Right atrium auricular region (tissue), 2 donors: ENCODE results near the gene ITGA6. TPM values are rescaled to one million over a fixed set of nuclear protein-coding genes. Genes with fewer than 3 reads are reported as not detected.

Experiments used
- DNase-seq: peaks from one replicate; pipeline ENCODE4 v3.0.0-alpha.2; 2019; ENCODE audit warnings: low spot score
- H3K27ac ChIP-seq, 2 donors: fragments of 200-600 bp; sonication (generic); 1 replicate in 1 of 2; 2 replicates in 1 of 2; pipeline ENCODE4 v1.5.1; 2016 to 2019
- H3K27me3 ChIP-seq, 2 donors: fragments of 200-600 bp; sonication (generic); one replicate each; pipeline versions ENCODE4 v1.5.1 to v1.6.0; 2017 to 2019
- H3K36me3 ChIP-seq: fragments of 200-600 bp; sonication (generic); one replicate; pipeline ENCODE4 v1.5.1; 2016
- H3K4me1 ChIP-seq, 2 donors: fragments of 200-600 bp; sonication (generic); one replicate each; pipeline versions ENCODE4 v1.5.1 to v1.6.0; 2017 to 2019
- H3K4me3 ChIP-seq, 2 donors: fragments of 200-600 bp; sonication (generic); 1 replicate in 1 of 2; 2 replicates in 1 of 2; pipeline ENCODE4 v1.5.1; 2017 to 2019; ENCODE audit warnings: mild to moderate bottlenecking in 1 of 2, moderate library complexity in 1 of 2
- H3K9me3 ChIP-seq, 2 donors: fragments of 200-600 bp; sonication (generic); one replicate each; pipeline ENCODE4 v1.5.1; 2019
- total RNA-seq, 2 donors: library from RNA; depleted of rRNA; stranded (reverse); fragments of >200 nt; gene quantifications; one replicate each; pipeline ENCODE4 v1.1.0, GENCODE V29; 2016
- TF ChIP-seq, protein P1 (sequence below), 2 donors: fragments of 200-600 bp; sonication (generic); IDR thresholded peaks; one replicate each; pipeline ENCODE4 v1.5.1; 2019; ENCODE audit warnings: antibody characterized with exemption in 2 of 2

ITGA6 gene
- total RNA-seq, 2 donors from 2014 or later = 31.2 to 54.3 TPM

GRCh38 chr2:172433144-172433543, 5.8 kb downstream of the ITGA6 start:
- no peak for DNase-seq
- TF ChIP-seq, protein P1, sequence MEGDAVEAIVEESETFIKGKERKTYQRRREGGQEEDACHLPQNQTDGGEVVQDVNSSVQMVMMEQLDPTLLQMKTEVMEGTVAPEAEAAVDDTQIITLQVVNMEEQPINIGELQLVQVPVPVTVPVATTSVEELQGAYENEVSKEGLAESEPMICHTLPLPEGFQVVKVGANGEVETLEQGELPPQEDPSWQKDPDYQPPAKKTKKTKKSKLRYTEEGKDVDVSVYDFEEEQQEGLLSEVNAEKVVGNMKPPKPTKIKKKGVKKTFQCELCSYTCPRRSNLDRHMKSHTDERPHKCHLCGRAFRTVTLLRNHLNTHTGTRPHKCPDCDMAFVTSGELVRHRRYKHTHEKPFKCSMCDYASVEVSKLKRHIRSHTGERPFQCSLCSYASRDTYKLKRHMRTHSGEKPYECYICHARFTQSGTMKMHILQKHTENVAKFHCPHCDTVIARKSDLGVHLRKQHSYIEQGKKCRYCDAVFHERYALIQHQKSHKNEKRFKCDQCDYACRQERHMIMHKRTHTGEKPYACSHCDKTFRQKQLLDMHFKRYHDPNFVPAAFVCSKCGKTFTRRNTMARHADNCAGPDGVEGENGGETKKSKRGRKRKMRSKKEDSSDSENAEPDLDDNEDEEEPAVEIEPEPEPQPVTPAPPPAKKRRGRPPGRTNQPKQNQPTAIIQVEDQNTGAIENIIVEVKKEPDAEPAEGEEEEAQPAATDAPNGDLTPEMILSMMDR (IDR thresholded peaks at IDR 0.05) = no peak
- Histone ChIP-seq H3K27me3 (no peaks in the 10 kb centered on the region), H3K4me3 (no peak overlapping the region), H3K9me3 (no peaks in the 10 kb centered on the region), H3K27ac (no peak overlapping the region), H3K36me3 (no peaks in the 10 kb centered on the region), H3K4me1 (peaks cover 0 to 43% of the 10 kb centered on the region in 2 donors)

DNA sequence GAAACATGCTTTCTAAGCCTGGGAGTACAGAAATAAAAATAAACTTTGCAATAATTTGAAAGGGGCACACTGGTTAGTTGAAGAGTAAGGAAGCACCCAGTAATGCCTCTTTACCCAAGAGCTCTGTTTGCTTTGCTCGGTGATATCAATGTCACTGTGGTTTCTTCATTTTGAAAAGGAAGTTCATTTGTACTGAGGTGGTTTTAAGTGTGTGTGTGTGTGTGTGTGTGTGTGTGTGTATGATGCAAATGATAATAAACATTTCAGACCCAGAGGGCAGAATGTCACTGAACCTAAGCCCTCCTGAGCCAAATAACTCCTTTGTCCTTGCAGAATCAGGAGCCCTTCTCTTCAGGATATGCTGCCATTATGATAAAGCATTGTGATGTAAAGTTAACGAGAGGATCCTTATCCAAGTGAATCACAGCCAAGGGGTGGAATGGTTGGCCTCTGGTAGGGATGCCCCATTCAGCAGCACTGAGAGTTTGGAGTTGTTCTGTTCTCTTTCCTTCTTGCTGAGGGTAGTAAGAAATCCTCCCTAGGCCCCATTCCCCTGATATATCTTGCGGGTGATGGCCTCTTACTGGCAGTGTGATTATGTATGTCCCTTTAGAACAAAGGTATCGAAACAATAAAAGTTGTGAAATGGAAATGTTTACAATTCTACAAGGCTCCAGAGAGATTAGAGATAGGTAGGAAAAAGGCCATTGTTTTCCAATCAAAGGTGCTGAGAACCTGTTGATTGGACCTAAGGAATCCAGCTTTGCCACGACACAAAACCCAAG, 7.6 kb downstream of the ITGA6 start:
- Histone ChIP-seq H3K9me3 (no peaks in the 10 kb centered on the region), H3K36me3 (no peaks in the 10 kb centered on the region), H3K27ac (no peak overlapping the region), H3K4me3 (no peak overlapping the region), H3K27me3 (no peaks in the 10 kb centered on the region), H3K4me1 (peaks cover 0 to 36% of the 10 kb centered on the region in 2 donors)
- TF ChIP-seq, protein P1 (IDR thresholded peaks at IDR 0.05) = no peak
- DNase-seq = no peak

- no peak overlapping the region for H3K27ac ChIP-seq
- H3K4me3 ChIP-seq = no peak overlapping the region
- H3K27me3 ChIP-seq = no peaks in the 10 kb centered on the region
- H3K9me3 ChIP-seq = no peaks in the 10 kb centered on the region
- peaks cover 0 to 36% of the 10 kb centered on the region in 2 donors for H3K4me1 ChIP-seq
- TF ChIP-seq, protein P1 (IDR thresholded peaks at IDR 0.05) = no peak
- H3K36me3 ChIP-seq = no peaks in the 10 kb centered on the region
- no peak for DNase-seq
These were observed 8.2 kb downstream of the ITGA6 start for GRCh38 chr2:172435606-172435911.

GRCh38 chr2:172436889-172437288, 9.5 kb downstream of the ITGA6 start:
- Histone ChIP-seq H3K9me3 (no peaks in the 10 kb centered on the region), H3K36me3 (no peaks in the 10 kb centered on the region), H3K4me1 (peaks cover 0 to 32% of the 10 kb centered on the region in 2 donors), H3K4me3 (no peak overlapping the region), H3K27me3 (no peaks in the 10 kb centered on the region), H3K27ac (no peak overlapping the region)
- TF ChIP-seq, protein P1 (IDR thresholded peaks at IDR 0.05) = no peak
- DNase-seq = no peak

DNA sequence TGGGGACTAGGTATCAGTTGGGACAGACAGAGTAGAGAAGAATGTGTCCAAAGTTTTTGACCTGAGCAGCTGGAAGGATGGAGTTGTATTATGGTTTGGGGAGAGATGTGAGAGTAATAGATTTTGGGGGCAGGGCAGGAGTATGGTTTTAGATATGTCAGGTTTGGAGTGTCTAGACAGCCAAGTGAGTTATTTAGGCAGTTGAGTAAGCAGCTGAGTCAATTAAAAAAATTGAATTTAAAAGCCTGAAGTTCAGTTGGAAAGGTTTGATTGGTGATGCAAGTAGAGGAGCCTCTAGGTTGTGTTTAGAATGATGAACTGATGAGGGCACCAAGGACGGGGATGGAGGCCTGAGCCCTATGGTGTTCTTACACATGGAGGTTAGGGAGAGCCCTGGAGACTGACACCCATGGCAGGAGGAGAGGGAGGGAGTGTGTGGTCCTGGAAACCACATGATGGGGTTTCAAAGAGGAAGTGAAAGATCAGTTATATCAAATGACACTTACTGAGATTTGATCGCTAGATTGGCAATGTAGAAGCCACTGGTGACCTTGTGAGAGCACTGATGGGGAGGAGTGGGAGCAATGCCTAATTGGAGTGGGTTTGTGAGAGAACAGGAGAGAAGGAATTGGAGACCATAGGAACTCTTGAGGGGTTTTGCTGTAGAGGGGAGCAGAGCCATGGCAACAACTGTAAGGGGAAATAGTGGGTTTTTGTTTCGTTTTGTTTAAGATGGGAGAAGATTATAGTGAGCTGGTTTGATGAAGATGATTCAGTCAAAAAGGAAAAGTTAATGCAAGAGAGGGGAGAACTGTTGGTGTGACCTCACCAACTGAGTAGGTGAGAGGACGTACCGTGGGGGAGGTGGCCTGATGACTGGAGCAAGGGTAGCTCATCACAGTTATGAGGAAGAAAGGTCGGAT, 10.3 kb downstream of the ITGA6 start:
- TF ChIP-seq, protein P1 (IDR thresholded peaks at IDR 0.05) = no peak
- H3K27ac ChIP-seq = no peak overlapping the region
- H3K4me3 ChIP-seq = no peak overlapping the region
- DNase-seq = no peak
- H3K27me3 ChIP-seq = no peaks in the 10 kb centered on the region
- peaks cover 0 to 32% of the 10 kb centered on the region in 2 donors for H3K4me1 ChIP-seq
- H3K9me3 ChIP-seq = no peaks in the 10 kb centered on the region
- H3K36me3 ChIP-seq = no peaks in the 10 kb centered on the region
